Osteocyte (in vitro differentiated cells): ENCODE measurements around the gene RALGPS2. TPM values are rescaled to one million over a fixed set of nuclear protein-coding genes. Genes with fewer than 3 reads are reported as not detected.

Experiments
- DNase-seq: peaks from one replicate; pipeline ENCODE4 v3.0.0; 2021; ENCODE audit warnings: mixed read lengths; ENCODE audit not compliant: unreplicated experiment; ENCODE audit errors: extremely low spot score
- H3K27ac Mint-ChIP-seq: one replicate; pipeline ENCODE4 v1.8.0; 2021; ENCODE audit warnings: mild to moderate bottlenecking, mixed read lengths; ENCODE audit not compliant: unreplicated experiment
- H3K27me3 Mint-ChIP-seq: one replicate; pipeline ENCODE4 v1.8.0; 2021; ENCODE audit warnings: mixed read lengths; ENCODE audit not compliant: unreplicated experiment
- H3K36me3 Mint-ChIP-seq: one replicate; pipeline ENCODE4 v1.8.0; 2021; ENCODE audit warnings: mixed read lengths; ENCODE audit not compliant: unreplicated experiment
- H3K4me1 Mint-ChIP-seq: one replicate; pipeline ENCODE4 v1.8.0; 2021; ENCODE audit warnings: mixed read lengths; ENCODE audit not compliant: unreplicated experiment
- H3K4me3 Mint-ChIP-seq: one replicate; pipeline ENCODE4 v1.8.0; 2021; ENCODE audit warnings: mild to moderate bottlenecking, moderate library complexity, mixed read lengths; ENCODE audit not compliant: unreplicated experiment
- H3K9me3 Mint-ChIP-seq: one replicate; pipeline ENCODE4 v1.8.0; 2021; ENCODE audit warnings: mixed read lengths; ENCODE audit not compliant: unreplicated experiment
- CTCF ChIP-seq: fragments of 200-600 bp; sonication (generic); IDR thresholded peaks from 2 replicates; pipeline ENCODE4 v1.5.0; 2021; ENCODE audit warnings: antibody characterized with exemption, mild to moderate bottlenecking, moderate library complexity
- total RNA-seq: library from RNA; stranded (reverse); gene quantifications from 2 replicates; pipeline ENCODE4 v1.2.1, GENCODE V29; 2021

RALGPS2 gene
- total RNA-seq, 1 donor from 2014 or later, result 6.5 TPM

GRCh38 chr1:178704833-178705232 is 20.2 kb upstream of the RALGPS2 start:
- Mint-ChIP-seq H3K27me3 (no peaks in the 10 kb centered on the region), H3K9me3 (no peaks in the 10 kb centered on the region), H3K27ac (no peak overlapping the region)

DNA sequence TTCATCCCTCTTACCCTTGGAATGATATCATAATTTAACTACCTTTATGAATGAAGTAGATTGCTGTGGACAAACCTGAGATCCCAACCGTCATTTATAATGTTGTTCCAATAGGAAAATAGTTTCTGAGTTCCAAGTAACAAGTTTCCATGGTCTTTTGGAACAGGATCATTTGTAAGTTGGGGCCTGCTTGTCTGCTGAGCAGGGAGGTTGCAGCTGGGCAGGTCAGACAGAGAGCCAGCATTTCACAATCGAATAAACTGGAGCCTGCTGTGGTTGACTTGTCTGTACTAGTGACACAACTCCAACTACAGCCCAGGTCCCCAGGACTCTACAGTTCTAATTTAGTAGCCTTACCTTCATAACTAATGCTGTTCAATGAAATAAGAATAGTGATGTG is 18.6 kb upstream of the RALGPS2 start:
- no peak for DNase-seq
- H3K4me1 Mint-ChIP-seq, result no peaks in the 10 kb centered on the region
- H3K36me3 Mint-ChIP-seq, result no peaks in the 10 kb centered on the region
- TF ChIP-seq CTCF, result no peak
- H3K27me3 Mint-ChIP-seq, result peaks cover 4% of the 10 kb centered on the region
- H3K4me3 Mint-ChIP-seq, result no peak overlapping the region
- no peaks in the 10 kb centered on the region for H3K9me3 Mint-ChIP-seq
- no peak overlapping the region for H3K27ac Mint-ChIP-seq

More at GRCh38 chr1:178704833-178705232, 20.2 kb upstream of the RALGPS2 start:
- no peak for DNase-seq
- Mint-ChIP-seq H3K36me3 (peaks cover 1% of the 10 kb centered on the region), H3K4me3 (no peak overlapping the region), H3K4me1 (no peaks in the 10 kb centered on the region)
- no peak for TF ChIP-seq CTCF

DNA sequence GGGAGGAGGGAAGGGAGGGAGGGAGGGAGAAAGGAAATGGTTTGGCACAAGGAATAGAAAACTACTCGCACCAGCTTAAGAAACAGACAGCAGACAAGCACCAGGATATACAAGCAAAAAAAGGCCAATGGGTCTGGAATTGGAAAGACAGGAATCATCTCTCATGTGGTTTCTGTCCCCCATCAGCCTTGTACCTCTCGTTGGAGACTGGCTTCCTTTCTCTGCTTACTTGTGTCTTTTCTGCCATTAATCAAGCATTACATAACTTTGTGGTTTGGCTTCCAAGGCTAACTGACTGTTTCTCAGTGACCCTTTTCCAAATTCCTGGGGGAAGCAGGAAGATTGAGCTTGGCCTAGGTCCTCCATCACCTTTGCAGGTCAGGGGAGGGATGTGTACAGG is 11.8 kb upstream of the RALGPS2 start:
- Mint-ChIP-seq H3K4me1 (peaks cover 2% of the 10 kb centered on the region), H3K27ac (no peak overlapping the region)
- DNase-seq, result no peak

GRCh38 chr1:178714453-178714852 is 10.6 kb upstream of the RALGPS2 start:
- no peak overlapping the region for H3K27ac Mint-ChIP-seq
- no peak for DNase-seq
- no peaks in the 10 kb centered on the region for H3K36me3 Mint-ChIP-seq
- H3K27me3 Mint-ChIP-seq, result peaks cover 4% of the 10 kb centered on the region
- no peak for TF ChIP-seq CTCF
- no peaks in the 10 kb centered on the region for H3K9me3 Mint-ChIP-seq
- peaks cover 2% of the 10 kb centered on the region for H3K4me1 Mint-ChIP-seq
- no peak overlapping the region for H3K4me3 Mint-ChIP-seq

More for the DNA sequence above, 11.8 kb upstream of the RALGPS2 start:
- Mint-ChIP-seq H3K36me3 (no peaks in the 10 kb centered on the region), H3K4me3 (no peak overlapping the region), H3K27me3 (peaks cover 4% of the 10 kb centered on the region), H3K9me3 (no peaks in the 10 kb centered on the region)
- no peak for TF ChIP-seq CTCF

DNA sequence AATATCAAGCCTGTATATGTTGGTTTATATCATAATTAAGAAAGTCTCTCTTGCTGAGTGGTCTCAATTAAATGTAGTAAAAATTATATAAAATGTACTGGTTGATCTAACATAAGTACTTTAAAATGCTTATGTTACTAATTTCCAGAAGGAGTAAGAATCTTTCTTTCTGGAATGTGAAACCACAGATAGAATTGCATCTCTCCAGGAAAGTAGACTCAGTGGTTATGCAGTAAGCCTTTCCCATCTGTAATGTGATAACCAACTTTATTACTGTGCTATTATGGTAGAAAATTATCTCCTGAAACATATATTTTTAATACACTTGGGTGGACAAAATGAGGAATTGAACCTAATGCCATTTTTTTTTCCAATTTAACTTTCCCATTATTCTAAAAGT is 8.9 kb upstream of the RALGPS2 start:
- DNase-seq, result no peak
- H3K27ac Mint-ChIP-seq, result no peak overlapping the region
- no peak for TF ChIP-seq CTCF
- peaks cover 2% of the 10 kb centered on the region for H3K4me1 Mint-ChIP-seq
- H3K4me3 Mint-ChIP-seq, result no peak overlapping the region
- H3K9me3 Mint-ChIP-seq, result no peaks in the 10 kb centered on the region
- H3K27me3 Mint-ChIP-seq, result no peaks in the 10 kb centered on the region
- H3K36me3 Mint-ChIP-seq, result no peaks in the 10 kb centered on the region
